Fibroblast of skin of abdomen (primary cell): ENCODE data around the gene RTN4RL1.
"Not testable (repeated sequence)": the region's sequence is repeated elsewhere in the genome, so short reads cannot be mapped to it uniquely, and the experiment has no call there.

Source experiments
- DNase-seq: peaks from one replicate; pipeline ENCODE4 v3.0.0-alpha.2; 2013

Gene RTN4RL1

DNA sequence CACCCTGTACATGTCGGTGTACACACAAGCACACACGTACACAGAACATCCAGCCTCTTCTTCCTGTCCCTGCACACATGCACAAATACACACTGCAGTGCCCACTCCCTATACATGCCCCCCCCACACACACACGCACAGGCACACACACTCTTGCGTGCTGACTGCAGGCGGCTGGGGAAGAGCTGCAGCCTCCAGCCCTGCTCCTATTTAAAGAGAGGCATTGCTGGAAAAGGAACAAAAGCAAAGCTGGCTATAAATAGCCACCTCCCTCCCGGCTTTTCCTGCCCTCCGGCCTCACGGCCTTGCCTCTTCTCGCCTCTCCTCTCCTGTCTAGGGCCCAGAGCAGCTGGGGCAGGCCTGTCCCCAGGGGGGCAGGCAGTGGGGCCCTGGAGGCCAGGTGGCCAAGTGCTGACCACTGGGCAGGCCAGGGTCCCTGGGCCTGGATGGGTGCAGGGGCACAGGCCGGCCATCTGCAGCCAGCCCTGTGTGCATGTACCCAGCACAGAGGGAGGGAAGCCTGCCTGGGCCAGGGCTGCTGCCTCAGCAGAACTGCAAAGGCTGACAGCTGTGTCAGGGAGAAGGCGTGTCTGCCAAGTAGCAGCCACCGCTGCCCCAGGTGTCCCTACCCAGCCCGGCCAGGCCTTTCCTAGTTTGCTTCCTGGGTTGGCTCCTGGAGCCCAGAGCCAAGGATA, 25.4 kb downstream of the RTN4RL1 start:
- no peak for DNase-seq

DNA sequence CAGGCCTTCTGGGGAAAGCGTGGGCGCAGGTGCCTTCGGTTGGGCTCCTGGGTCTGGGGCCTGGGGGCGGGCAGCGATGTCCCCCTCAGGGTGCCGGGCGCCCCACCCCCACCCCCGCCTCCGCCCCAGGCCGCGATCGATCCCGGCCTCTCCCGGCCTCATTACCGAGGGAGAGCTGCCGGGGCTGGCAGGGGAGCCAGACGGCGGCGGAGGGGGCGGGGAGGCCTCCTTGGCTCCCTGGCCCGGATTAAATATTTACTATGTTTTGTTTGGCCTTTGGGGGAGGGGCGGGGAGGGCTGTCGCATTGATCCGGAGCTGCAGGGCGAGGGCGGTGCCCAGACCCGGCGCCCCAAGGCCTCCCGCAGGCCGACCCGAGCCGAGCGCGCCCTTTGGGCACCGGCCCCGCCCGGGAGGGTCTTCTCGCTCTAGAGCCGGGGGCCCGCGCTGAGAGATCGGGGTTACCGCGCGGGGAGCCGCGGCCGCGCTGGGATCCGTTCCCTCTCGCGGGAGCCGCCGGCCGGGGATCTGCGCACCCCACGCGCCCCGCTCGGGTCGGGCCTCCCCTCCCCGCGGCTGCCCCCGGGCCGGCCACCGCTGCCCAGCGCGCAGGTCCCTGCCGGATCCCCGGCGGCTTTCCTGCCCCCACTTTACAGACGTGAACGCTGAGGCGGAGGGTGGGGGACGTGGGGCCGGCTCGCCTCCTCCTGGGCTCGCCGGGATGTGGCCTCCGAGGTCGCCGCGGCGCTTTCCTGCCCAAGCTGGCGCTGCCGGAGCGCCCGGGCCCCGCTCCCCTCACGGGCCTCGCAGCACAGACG, 27.0 kb downstream of the RTN4RL1 start:
- DNase-seq, result no peak

DNA sequence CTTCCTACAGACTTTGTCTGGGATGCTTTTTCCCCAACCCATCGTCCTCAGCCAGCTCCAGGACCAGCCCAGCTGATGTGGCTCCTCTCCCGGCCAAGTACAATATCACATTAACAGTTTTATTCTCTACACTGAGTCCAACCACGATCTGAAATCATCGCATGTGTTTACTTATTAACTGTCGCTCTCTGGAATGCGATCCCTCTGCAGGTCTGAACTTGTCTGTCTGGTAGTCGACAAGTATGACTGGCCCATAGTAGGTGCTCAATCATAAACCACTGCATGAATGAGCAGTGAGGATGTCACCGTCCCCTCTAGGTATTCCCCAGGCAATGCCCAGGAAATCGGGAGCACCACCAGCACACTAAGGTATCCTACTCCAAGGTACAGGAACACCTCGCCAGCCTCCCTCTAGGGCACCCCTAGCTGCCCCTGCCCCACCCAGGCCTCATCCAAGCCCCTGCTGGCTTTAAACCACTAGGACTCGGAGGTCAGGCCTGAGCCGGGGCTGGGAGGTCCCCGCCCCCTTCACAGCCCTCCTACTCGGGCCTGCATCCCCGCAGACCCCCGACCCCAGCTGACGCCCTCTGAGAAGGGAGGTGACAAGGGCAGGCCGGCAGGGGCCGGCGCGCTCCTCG, 27.7 kb downstream of the RTN4RL1 start:
- DNase-seq, result no peak

DNA sequence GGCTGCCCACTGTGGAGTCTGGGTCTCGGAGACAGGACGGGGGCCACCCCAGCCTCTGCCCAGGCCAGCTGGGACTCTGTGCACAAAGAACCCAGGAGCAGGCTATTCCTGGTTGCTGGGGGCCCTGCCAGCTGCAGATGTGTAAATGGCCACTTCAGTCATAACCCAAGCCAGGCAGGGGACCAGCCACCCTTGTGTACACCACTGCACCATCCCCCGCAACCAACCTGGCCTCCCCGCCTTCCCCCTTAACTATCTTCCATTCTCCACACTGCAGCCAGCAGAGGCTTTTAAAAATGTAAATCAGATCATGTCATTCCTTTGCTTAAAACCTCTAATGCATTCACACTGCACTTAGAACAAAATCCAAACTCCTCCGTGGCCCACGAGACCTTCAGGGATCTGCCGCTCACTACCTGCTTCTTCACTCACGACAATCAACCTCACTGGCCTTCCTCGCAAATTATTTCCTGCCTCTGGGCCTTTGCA, 28.3 kb downstream of the RTN4RL1 start:
- no peak for DNase-seq

DNA sequence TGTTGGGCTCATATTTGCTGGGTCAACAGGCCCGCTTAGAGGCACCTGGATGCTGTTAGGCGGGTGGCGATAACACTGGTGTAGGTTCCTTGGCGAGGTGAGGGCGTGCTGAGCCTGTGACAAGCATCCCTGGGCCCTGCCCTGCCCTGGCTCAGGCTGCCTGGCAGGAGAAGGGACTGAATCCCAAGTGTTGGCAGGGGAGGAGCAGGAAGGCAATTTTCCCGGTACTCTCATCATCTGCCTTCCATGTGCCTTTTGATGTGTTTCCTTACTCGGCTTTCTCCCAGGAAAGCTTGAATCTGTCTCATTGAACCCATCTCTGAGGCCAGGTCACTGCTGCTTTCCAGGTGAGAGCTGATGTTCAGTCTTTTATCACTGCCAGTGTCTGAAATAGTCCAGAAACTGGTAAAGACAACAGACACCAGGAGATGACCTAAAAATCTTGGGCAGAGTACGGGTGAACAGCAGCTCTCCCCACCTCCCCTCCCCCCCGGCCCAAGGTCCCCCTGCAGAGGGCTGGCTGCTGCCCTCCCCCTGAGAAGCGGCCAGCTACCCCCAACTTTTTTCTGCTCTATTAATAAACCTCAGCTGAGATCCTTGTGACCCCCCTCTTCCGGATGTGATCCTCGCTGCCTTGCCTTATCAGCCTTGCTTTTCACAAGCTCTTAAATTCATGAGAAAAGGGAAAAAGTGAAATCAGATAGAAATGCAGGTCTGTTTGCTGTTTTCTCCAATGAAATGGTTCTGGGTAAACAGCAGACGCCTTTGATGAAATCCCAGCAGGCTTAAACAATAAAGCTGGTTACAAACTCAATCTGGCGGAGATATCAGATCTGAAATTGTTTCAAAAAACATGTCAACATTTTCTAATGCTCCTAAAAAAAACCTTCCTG, 29.0 kb downstream of the RTN4RL1 start:
- DNase-seq, result no peak

DNA sequence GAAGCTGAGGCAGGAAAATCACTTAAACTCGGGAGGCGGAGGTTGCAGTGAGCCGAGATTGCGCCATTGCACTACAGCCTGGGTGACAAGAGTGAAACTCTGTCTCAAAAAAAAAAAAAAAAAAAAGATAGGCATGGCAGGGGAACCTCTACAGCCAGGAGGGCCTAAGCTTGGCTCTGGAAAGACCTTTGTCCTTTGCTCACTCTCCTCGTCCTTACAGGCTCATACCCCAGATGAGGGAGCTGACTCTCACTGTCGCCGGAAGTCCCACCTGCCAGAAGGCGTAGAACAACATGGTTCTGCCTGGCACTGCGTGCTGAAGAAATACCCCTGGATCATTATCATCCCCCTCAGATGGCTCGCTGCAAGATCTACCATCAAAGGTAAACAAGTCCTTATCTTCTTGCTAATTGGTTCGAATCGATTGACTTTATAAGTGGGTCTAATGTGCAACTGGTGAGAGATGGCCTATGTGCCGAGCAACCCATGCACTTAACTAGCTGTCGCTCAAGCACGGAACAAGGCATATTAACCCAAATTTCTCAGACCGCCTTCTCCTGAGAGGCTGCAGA, 29.7 kb downstream of the RTN4RL1 start:
- DNase-seq, result no peak

DNA sequence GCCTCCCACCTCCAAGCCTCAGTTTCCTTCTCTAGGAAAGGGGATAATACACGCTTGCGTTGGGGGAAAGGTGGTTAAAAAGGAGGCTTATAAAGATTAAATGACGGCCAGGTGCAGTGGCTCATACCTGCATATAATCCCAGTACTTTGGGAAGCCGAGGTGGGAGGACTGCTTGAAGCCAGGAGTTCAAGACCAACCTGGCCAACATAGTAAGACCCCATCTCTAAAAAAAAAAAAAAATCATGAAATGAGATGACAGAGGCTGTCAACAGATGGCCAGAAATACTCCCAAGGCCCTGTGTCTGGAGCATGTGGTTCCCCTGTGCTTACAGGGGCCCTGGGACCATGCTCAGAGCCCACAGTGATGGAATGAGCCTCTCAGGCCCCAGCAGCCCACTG, 30.4 kb downstream of the RTN4RL1 start:
- no peak for DNase-seq

DNA sequence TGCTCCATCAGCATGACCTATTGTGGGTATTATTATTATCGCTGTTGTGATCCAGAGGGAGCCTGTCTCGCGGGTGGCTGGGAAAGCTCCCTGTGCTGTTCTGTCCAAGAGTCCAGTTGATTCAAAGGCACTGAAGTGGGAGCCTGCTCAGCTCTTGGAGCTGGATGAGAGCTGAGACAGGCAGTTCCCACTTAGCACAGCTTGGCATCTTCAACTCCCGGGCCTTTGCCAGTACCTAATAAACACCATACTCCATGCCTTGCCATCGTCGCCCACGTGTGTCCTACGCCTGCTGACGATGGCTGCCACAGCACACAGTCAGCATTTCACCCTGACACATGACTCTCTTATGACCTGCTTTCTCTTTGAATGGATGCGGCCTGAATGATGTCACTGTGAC, 32.6 kb downstream of the RTN4RL1 start:
- no peak for DNase-seq

DNA sequence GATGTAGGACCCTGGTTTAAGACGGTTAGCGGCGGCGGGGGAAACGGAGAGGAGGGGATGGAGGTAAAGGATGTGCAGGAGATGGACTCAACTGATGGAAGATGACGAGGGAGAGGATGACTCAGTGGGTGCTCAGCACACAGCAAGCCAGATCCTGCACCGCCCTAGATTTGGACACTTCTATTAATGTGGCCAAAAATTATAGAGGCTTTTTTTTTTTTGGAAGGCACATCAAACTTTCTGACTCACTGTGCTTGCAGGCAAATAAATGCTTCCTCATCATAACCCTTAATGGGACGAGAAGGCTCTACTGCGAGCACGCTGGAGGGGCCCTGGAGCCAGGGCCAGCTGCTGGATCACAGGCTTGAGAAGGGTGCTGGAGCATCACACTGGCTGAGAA, 36.0 kb downstream of the RTN4RL1 start:
- peak; percentile 87 for DNase-seq

DNA sequence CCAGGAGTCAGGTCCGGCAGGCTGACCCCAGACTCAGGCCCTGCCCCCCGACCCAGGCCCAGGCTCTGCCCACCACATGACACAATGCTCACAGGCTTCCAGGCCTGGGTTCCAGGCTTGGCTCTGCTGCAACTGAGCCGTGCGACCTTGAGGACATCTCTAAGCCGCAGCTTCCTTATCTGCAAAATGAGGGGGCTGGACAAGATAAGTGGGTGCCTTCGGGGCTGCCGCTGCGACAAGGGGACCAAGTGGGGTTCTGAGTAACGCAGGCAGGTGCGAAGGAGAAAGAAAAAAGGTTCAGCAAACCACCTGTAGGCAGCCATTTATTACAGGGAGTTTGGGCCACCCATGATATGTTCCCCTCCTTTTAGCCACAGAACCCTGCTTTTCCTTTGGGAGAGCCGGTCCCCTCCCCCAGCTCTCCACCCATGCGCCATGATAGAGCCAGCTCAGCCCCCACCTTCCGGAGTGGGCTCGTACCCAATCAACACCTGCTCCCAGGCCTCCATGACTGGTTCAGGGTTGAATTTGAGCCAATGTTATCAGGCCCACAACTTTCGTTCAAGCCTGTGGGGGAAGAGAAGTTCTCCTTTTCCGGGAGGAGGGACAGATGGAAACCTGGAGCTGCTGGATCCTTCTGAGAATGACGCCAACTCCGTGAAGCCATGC, 38.2 kb downstream of the RTN4RL1 start:
- DNase-seq, result no peak

DNA sequence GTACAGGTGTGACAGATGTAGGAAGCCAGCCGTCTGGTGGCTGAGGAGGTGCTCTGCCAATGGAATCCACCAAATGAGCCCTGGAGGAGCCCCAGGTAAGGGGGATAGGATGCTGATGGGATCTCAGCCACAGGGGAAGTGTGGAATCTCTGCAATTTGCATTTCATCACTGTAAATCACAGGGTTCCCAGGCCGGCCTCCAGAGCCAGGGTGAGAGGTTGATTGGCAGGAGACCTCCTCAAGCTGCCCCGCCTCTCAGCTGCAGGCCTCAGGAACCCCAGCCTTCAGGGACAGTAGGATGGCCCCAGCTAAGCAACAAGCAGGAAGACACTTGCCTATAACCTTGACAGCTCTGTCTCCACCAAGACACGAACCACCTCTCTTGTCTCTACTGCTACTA, 39.4 kb downstream of the RTN4RL1 start:
- DNase-seq, result no peak

DNA sequence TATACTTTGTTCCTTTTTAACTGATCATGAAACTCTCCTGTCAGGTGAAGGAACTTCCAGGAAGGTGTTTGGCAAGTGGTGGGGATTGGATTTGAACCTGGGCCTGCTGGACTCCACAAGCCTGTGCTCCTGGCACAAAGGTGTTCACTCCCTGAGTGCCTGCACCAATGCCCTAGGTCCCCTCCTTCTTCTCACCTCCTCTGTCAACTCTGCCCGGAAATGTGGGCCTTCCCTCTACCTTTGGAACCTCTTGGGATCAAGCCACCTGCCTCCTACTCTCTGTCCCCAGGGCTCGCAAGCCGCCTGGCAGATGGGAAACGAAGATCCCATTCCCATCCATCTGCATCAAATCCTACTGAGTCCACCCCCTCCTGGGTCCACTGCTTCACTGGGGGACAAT, 40.0 kb downstream of the RTN4RL1 start:
- no peak for DNase-seq

DNA sequence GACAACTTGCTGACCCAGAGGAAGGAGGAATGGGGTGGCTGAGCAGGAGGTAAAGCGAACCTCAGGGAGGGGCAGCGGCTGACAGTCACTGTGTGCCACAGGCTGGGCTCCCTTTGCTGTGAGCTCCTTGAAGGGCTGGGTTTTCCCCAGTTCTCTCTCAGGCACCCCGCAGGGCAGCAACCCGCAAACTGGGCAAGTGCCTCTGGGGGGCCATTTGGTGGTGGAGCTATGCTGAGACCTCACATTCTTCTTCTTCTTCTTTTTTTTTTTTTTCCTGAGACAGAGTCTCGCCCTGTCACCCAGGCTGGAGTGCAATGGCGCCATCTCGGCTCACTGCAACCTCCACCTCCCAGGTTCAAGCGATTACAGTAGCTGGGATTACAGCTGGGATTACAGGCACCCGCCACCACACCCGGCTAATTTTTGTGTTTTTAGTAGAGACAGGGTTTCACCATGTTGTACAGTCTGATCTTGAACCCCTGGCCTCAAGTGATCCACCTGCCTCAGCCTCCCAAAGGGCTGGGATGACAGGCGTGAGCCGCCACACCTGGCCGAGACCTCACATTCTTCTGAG, 42.3 kb downstream of the RTN4RL1 start:
- DNase-seq, result not testable (repeated sequence)

DNA sequence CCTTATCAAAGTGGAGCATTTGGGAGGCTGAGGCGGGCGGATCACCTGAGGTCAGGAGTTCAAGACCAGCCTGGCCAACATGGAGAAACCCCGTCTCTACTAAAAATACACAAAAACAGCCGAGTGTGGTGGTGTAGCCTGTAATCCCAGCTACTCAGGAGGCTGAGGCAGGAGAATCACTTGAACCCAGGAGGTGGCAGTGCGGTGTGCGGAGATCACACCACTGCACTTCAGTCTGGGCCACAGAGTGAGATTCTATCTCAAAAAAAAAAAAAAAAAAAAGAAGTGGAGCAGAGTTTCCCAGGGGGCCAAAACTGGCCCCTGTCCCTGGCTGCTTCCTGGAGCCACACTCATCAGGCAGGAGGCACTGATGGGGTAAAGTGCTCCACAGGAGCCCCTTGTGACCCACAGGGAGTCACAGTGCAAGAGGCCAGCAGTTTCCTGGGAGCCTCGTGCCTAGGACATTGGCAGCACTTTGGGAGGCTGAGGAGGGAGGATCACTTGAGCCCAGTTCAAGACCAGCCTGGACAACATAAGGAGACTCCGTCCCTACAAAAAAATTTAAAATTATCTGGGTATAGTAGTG, 44.4 kb downstream of the RTN4RL1 start:
- no peak for DNase-seq

DNA sequence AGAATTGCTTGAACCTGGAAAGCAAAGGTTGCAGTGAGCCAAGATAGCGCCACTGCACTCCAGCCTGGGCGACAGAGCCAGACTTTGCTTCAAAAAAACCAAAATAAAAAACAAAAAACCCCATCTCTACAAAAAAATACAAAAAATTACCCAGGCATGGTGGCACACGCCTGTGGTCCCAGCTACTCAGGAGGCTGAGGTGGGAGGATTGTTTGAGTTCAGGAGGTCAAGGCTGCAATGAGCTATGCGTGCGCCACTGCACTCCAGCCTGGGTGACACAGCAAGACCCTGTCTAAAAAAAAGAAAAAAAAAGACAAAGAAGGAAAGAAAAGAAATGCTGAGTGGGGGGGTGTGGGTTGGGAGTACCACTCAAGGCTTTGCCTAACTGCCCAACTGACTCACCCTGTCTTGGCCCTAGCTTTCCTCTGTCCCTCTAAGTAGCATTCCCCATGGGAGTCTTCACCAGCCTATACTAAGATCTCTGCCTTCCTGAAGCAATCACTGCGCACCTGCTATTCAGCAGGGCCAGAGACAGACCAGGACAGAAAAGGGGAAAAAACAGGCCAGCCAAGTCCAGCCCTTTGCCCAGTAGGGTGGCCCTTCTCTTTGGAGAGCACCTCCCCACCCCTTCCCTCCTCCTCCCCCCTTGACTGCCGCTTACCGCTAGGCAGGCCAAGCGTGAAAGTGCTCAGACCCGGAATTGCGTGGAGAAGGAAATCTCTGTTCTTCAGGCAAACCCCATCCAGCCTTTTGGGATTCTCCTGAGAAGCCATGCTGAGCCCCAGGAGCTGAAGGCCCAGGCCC, 45.8 kb downstream of the RTN4RL1 start:
- no peak for DNase-seq

DNA sequence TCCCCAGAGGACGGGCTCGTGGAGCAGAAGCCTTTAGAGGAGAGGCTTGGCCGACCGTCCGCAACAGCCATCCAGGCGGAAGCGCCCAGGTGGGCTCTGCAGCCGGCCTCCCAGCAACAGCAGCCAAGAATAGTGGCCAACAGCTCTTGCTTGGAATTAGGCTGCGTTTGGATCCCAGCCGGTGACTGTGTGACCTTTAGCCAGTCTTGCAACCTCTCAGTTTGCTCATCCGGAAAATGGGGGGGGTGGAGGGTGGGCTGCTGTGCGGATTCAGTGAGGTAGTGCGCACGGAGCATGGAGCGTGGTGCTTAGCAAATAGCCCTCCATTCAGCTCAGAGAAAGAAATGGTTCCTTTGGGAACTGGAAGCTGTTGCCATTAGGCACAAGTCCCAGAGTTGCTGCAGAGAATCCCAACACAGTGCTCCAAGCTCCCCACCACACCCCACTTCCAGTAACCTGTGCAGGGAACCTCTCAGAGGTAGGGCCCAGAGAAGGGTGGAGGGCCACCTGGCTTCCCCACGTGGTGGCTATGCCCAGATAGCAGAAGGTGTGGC, 46.7 kb downstream of the RTN4RL1 start:
- no peak for DNase-seq

DNA sequence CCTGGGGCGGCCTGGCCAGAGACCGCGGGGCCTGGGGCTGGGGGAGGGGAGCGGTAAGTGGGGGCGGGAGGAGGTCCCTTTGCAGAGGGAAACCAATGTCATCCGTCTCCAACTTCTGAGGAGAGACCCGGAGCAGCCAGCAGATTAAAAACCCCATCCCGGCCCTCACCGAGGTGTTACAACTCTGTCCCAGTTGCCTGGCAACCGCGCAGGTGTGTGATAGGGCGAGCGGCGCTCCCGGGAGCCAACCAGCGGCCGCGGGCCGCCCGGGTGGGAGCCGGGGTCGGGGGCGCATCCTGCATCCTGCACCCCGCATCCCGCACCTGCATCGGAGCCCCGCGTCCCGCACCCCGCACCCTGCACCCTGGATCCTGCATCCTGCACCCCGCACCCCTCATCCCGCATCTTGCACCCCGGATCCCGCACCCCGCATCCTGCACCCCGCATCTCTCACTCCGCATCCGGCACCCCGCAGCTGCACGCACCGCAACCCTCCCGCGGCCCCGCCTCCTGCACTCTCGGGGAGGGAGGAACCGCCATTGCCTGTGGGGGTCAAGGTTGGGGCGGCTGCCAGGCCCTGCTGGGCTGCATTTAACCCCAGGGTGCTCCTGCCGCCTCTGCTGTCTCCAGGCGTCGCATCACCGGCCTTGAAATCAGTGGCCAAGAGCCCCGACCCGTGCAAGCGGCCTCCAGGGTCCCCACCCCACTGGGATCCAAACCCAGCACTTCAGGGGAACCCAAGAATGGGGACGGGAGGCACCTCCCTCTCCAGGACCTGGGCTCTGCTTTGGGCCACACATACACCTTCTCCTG, 47.3 kb downstream of the RTN4RL1 start:
- DNase-seq, result no peak

DNA sequence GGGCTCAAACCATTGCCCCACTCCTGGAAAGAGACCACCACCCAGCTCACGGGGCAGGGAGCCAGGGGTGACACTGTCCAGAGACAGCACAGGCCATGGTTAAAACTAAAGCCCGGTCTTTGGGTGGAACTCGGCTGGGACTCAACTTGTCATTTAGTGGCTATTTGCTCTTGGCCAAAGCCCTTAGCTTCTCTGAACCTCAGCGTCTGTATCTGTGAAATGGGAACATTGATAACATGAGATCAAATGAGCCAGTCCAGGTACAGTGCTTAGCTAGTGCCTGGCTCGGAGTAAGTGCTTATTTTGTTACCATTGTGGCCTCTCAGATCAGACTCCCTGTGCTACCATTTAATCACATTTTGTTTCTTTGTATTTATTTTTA, 48.5 kb downstream of the RTN4RL1 start:
- DNase-seq, result no peak
